ENCODE results near the gene NDUFA8.
"Not testable (repeated sequence)": the region's sequence is repeated elsewhere in the genome, so short reads cannot be mapped to it uniquely, and the experiment has no call there.

The NDUFA8 gene

DNA sequence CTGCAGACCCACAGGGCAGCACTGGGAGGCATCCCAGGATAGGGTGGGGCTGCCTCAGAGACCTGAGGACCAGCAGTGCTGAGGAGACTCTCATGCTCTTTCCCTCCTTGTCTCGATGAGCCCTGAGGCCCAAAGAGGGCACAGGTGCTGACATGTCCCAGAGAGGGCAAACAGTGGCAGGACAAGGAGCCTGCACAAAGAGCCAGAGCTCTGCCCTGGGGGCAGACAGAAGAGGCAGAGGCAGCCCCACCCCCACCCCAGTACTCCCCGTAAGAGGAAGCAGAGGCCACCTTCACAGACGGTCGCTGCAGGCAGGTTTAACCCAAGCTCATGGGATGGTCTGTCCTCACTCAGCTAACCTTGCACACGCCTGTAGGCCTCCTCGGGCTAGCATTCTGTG is 37.1 kb downstream of the NDUFA8 start:
- no peak for TF ChIP-seq ZFX (IDR thresholded peaks at IDR 0.05; ENCODE audit: borderline replicate concordance)
- TF ChIP-seq, protein P1, sequence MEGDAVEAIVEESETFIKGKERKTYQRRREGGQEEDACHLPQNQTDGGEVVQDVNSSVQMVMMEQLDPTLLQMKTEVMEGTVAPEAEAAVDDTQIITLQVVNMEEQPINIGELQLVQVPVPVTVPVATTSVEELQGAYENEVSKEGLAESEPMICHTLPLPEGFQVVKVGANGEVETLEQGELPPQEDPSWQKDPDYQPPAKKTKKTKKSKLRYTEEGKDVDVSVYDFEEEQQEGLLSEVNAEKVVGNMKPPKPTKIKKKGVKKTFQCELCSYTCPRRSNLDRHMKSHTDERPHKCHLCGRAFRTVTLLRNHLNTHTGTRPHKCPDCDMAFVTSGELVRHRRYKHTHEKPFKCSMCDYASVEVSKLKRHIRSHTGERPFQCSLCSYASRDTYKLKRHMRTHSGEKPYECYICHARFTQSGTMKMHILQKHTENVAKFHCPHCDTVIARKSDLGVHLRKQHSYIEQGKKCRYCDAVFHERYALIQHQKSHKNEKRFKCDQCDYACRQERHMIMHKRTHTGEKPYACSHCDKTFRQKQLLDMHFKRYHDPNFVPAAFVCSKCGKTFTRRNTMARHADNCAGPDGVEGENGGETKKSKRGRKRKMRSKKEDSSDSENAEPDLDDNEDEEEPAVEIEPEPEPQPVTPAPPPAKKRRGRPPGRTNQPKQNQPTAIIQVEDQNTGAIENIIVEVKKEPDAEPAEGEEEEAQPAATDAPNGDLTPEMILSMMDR (IDR thresholded peaks at IDR 0.05) = no peak
- H3K27ac ChIP-seq = no peak overlapping the region

DNA sequence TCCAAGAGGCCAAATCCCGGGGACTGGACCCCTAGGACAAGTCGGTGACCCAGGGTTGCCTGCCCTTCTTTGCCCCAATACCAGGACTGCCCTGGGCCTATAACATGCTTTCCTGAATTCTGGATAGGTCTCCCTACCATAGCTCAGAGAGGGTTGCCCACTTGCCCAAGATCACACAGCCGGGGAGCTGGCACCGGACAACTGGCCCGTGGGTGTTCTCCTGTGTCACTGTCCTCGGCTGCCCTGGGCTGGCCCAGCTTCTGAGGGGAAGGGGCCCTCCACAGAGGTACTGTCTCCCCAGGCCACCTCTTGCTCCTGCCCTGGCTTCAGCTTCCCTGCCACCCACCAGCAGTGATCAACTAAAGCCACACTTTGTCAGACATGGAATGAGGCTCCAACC is 37.6 kb downstream of the NDUFA8 start:
- H3K27ac ChIP-seq = no peak overlapping the region
- no peak for TF ChIP-seq ZFX (IDR thresholded peaks at IDR 0.05; ENCODE audit: borderline replicate concordance)
- TF ChIP-seq, protein P1 (IDR thresholded peaks at IDR 0.05) = no peak

DNA sequence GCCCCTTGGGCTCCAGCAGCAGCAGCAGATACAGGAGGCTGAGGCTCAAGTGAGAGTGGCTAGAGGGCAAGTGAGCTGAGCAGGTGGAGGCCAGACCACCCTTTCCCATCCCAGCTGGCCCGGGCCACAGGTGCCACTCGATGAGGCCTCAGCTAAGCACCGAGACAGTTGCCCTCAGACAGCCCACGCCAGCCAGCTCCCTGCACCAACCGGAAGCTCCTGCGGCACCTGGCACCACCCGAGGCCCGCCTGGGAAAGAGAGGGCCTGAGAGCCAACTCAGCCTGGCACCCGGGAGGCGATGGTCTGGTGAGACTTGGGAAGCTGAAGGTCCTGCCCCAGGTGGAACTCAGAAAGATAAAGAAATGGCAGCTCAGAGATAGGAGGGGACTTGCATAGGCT is 38.2 kb downstream of the NDUFA8 start:
- no peak for TF ChIP-seq ZFX (IDR thresholded peaks at IDR 0.05; ENCODE audit: borderline replicate concordance)
- TF ChIP-seq, protein P1 (IDR thresholded peaks at IDR 0.05) = no peak
- no peak overlapping the region for H3K27ac ChIP-seq

DNA sequence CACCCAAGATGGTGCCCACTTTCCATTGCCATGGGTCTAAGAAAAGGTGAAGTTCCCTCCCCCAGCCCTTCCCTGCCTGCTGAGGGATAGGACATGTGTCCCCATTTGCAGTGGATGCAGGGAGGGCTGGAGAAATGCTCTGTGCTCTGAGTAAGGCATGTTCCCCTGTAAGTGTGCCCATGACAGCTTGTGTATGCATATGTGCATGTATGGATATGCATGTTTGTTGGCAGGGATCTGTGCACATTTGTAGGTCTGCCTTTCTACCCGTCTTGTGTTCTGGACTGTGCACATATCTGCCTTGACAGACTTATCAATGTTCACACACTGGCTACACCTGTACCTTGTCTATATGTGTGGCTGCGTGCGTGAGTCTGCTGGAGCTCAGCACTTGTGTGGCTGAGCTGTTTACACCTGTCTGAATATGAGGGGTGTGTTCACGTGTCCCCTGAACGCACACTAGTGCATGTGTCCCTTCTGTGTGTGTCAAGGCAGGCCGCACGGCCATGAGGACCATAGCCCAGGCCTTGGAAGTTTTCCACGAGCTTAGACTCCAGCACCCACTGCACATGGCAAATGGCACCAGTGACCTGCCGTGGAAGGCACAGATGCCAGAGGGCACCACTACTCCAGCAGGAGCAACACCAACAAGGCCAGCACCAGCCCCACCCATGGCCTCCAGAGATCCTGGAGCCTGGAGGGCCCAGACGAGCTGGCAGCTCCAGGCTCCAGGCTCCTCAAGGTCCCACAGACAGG is 39.1 kb downstream of the NDUFA8 start:
- no peak overlapping the region for H3K27ac ChIP-seq
- TF ChIP-seq ZFX (IDR thresholded peaks at IDR 0.05; ENCODE audit: borderline replicate concordance) = no peak
- TF ChIP-seq, protein P1 (IDR thresholded peaks at IDR 0.05) = no peak

DNA sequence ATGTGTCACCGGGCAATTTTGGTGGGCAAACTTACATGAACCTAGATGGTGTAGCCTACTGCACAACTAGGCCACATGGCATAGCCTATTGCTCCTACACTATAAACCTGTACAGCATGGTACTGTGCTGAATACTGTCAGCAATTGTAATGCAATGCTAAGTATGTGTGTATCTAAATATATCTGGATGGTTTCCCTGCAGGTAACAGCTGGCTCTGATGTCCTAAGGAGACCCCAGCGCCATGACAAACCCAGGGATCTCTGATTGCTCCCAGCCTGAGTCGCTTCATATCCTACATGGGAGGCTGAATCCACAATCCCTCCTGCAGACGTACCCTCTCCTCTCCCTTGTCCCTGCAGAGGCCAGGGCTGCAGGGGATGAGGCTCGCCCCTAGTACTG is 39.9 kb downstream of the NDUFA8 start:
- TF ChIP-seq, protein P1 (IDR thresholded peaks at IDR 0.05) = no peak
- TF ChIP-seq ZFX (IDR thresholded peaks at IDR 0.05; ENCODE audit: borderline replicate concordance) = no peak
- no peak overlapping the region for H3K27ac ChIP-seq

DNA sequence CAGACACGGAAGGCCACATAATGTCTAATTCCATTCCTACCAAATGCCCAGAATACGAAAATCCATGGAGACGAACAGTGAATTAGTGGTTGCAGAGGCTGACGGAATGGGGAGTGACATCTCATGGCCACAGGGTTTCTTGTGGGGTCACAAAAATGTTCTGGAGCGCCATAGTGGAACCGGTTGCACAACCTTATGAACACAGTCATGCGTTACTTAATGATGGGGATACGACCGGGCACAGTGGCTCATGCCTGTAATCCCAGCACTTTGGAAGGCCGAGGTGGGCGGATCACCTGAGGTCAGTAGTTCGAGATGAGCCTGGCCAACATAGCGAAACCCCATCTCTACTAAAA is 40.4 kb downstream of the NDUFA8 start:
- TF ChIP-seq ZFX (IDR thresholded peaks at IDR 0.05; ENCODE audit: borderline replicate concordance) = no peak
- TF ChIP-seq, protein P1 (IDR thresholded peaks at IDR 0.05) = no peak
- no peak overlapping the region for H3K27ac ChIP-seq

DNA sequence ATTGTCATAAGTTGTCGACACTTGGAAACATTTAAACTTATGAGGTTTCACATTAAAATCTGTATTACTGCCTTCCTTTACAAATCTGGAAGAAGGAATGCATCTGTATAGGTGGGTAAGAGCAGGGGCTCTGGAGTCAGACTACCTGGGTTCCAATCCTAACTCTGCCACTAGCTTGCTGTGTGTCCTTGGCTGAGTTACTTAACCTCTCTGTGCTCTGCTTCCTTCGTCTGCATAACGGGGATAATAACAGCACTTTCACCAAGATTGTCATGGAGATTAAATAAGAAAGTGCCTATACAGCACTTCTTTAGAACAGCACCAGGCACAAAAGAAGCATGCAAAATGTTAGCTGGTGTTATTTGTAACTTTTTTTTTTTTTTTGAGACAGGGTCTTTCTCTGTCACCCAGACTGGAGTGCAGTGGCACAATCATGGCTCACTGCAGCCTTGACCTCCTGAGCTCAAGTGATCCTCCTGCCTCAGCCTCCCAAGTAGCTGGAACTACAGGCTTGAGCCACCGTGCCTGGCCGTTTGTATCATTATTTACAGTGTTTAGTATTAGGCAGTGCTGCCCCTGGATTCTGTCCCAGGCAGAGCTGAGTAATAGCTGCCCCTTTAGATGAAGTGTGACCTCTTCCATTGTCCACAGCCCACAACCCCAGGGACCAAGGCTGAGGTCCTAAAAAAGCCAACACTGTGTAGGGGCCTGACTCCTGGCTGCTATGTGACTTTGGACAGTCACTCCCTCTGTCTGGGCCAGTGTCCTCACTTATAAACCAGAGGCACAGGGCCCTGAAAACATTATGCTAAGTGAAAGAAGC is 41.0 kb downstream of the NDUFA8 start:
- no peak for TF ChIP-seq ZFX (IDR thresholded peaks at IDR 0.05; ENCODE audit: borderline replicate concordance)
- TF ChIP-seq, protein P1 (IDR thresholded peaks at IDR 0.05) = no peak
- H3K27ac ChIP-seq = no peak overlapping the region

DNA sequence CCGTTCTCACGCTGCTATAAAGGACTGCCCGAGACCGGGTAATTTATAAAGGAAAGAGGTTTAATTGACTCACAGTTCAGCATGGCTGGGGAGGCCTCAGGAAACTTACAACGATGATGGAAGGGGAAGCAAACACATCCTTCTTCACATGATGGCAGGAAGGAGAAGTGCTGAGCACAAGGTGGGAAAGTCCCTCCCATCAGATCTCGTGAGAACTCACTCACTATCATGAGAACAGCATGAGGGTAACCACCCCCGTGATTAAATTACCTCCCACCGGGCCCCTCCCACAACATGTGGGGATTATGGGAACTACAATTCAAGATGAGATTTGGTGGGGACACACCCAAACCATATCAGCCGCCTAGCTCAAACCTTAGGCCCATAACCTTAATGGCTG is 42.3 kb downstream of the NDUFA8 start:
- H3K27ac ChIP-seq = not testable (repeated sequence)

All from 22Rv1 (cell line).